Left ventricle myocardium superior (tissue), 1 donor: ENCODE results near the gene GOLGA6L24. TPM values are rescaled to one million over a fixed set of nuclear protein-coding genes. Genes with fewer than 3 reads are reported as not detected.
A peak's percentile ranks its signal among the peaks of the same experiment; 100 is the strongest.
"Not testable (repeated sequence)": the region's sequence is repeated elsewhere in the genome, so short reads cannot be mapped to it uniquely, and the experiment has no call there.

Experiments used
- ATAC-seq: fragments of 200-7000 bp; cut with Tn5 transposase; one replicate; pipeline ENCODE4 v1.9.1; 2020; ENCODE audit warnings: mild to moderate bottlenecking, moderate library complexity
- DNase-seq: peaks from one replicate; pipeline ENCODE4 v3.0.0-alpha.2; 2020
- intact Hi-C: fragments of 100-400 bp; cut with micrococcal nuclease; formaldehyde crosslinking; loops from one replicate; pipeline ENCODE4 v1.11.0; 2022
- long read RNA-seq: library from polyadenylated mRNA; unstranded; transcript quantifications from one replicate; pipeline ENCODE4 v2.0.0, GENCODE V29; 2021
- total RNA-seq: library from RNA; stranded (reverse); fragmentation: NEBNext Ultra II Directional; extraction: Animal tissue kit (Norgen Biotek cat#: 25700); gene quantifications from one replicate; pipeline ENCODE4 v1.2.1, GENCODE V29; 2021
- donor health status: DM: no; HTN: yes; CAD: no; lungs with severe emphysema.

GOLGA6L24 gene
- total RNA-seq: not detected
- long read RNA-seq: 0 reads

GRCh38 chr15:28357984-28358383 is at the start of gene GOLGA6L24:
GOLGA6L24 (minus strand) TSS chr15:28358084; CDS start chr15:28358023, 61 bp downstream.
- intact Hi-C loops, ATAC-seq, DNase-seq: not testable (repeated sequence)

GRCh38 chr15:28402774-28403435 is 45.0 kb upstream of the GOLGA6L24 start:
- intact Hi-C loops, DNase-seq: not testable (repeated sequence)
- peak; percentile 48 for ATAC-seq

GRCh38 chr15:28396022-28396421 is 38.1 kb upstream of the GOLGA6L24 start:
- ATAC-seq, DNase-seq, intact Hi-C loops: not testable (repeated sequence)

- DNase-seq, ATAC-seq, intact Hi-C loops: not testable (repeated sequence)
These were observed 22.2 kb upstream of the GOLGA6L24 start for GRCh38 chr15:28380053-28380452.

GRCh38 chr15:28378364-28378763 is 20.5 kb upstream of the GOLGA6L24 start, which contains the start of gene GOLGA8F:
GOLGA8F (plus strand) TSS chr15:28378664; CDS start chr15:28378762, 98 bp downstream.
- ATAC-seq, DNase-seq, intact Hi-C loops: not testable (repeated sequence)

- ATAC-seq, DNase-seq, intact Hi-C loops: not testable (repeated sequence)
These were observed 7.6 kb upstream of the GOLGA6L24 start for GRCh38 chr15:28365502-28365901.

- not testable (repeated sequence) for ATAC-seq, DNase-seq
These were observed 35.7 kb downstream of the GOLGA6L24 start, which contains the start of gene HERC2 for GRCh38 chr15:28322129-28322588. HERC2 (minus strand) TSS chr15:28322179; CDS start chr15:28321433, 746 bp downstream.

GRCh38 chr15:28321358-28322078 is 36.4 kb downstream of the GOLGA6L24 start:
- ATAC-seq, intact Hi-C loops: not testable (repeated sequence)

More at GRCh38 chr15:28322129-28322588, 35.7 kb downstream of the GOLGA6L24 start, which contains the start of gene HERC2:
- intact Hi-C loops: not testable (repeated sequence)

GRCh38 chr15:28319725-28320124 is 38.2 kb downstream of the GOLGA6L24 start:
- intact Hi-C loops, ATAC-seq, DNase-seq: not testable (repeated sequence)

More at GRCh38 chr15:28321358-28322078, 36.4 kb downstream of the GOLGA6L24 start:
- not testable (repeated sequence) for DNase-seq

GRCh38 chr15:28318828-28319227 is 39.1 kb downstream of the GOLGA6L24 start:
- ATAC-seq, intact Hi-C loops, DNase-seq: not testable (repeated sequence)

GRCh38 chr15:28318122-28318521 is 39.8 kb downstream of the GOLGA6L24 start:
- intact Hi-C loops, ATAC-seq, DNase-seq: not testable (repeated sequence)

GRCh38 chr15:28316958-28317357 is 40.9 kb downstream of the GOLGA6L24 start:
- ATAC-seq, intact Hi-C loops, DNase-seq: not testable (repeated sequence)

- intact Hi-C loops: not testable (repeated sequence)
- DNase-seq: peak; percentile 60
- ATAC-seq: peak; percentile 98
These were observed 47.4 kb downstream of the GOLGA6L24 start for GRCh38 chr15:28310454-28310853.

- ATAC-seq, DNase-seq, intact Hi-C loops: not testable (repeated sequence)
These were observed 49.2 kb downstream of the GOLGA6L24 start for GRCh38 chr15:28308718-28309117.

Other genes starting within 250 kb of the GOLGA6L24 start
- 44.3 TPM for gene HERC2, start 35.9 kb downstream of the GOLGA6L24 start, total RNA-seq
- gene GOLGA8F, start 20.6 kb upstream of the GOLGA6L24 start, total RNA-seq: not detected
- gene GOLGA8G, start 174.9 kb upstream of the GOLGA6L24 start, total RNA-seq: not detected
- not detected for gene GOLGA6L25, start 195.5 kb upstream of the GOLGA6L24 start, total RNA-seq